NAMALWA (cell line): ENCODE measurements around the gene ZDHHC15.
"Not testable (repeated sequence)": the region's sequence is repeated elsewhere in the genome, so short reads cannot be mapped to it uniquely, and the experiment has no call there.

Source experiments
- DNase-seq: peaks from one replicate; pipeline ENCODE4 v3.0.0-alpha.2; 2015; ENCODE audit warnings: low spot score

The ZDHHC15 gene

GRCh38 chrX:75522565-75523431 lies at the start of gene ZDHHC15:
TSS of gene ZDHHC15 (minus strand) at chrX:75523037. CDS start at chrX:75523024, 13 bp downstream.
- DNase-seq, result no peak

GRCh38 chrX:75560544-75560943 lies 37.7 kb upstream of the ZDHHC15 start:
- not testable (repeated sequence) for DNase-seq

GRCh38 chrX:75547783-75548182 lies 24.9 kb upstream of the ZDHHC15 start:
- no peak for DNase-seq

- no peak for DNase-seq
Observed at GRCh38 chrX:75546724-75547511, 24.1 kb upstream of the ZDHHC15 start.

- no peak for DNase-seq
Observed at GRCh38 chrX:75544786-75545185, 21.9 kb upstream of the ZDHHC15 start.

GRCh38 chrX:75483933-75484332 lies 38.9 kb downstream of the ZDHHC15 start:
- no peak for DNase-seq

- DNase-seq, result not testable (repeated sequence)
Observed at GRCh38 chrX:75461780-75462179, 61.1 kb downstream of the ZDHHC15 start.

GRCh38 chrX:75421688-75422230 lies 101.1 kb downstream of the ZDHHC15 start:
- DNase-seq, result no peak

GRCh38 chrX:75407153-75407552 lies 115.7 kb downstream of the ZDHHC15 start:
- DNase-seq, result not testable (repeated sequence)

GRCh38 chrX:75390470-75390869 lies 132.4 kb downstream of the ZDHHC15 start:
- DNase-seq, result no peak

GRCh38 chrX:75369721-75370120 lies 153.1 kb downstream of the ZDHHC15 start:
- no peak for DNase-seq

GRCh38 chrX:75366861-75367260 lies 156.0 kb downstream of the ZDHHC15 start:
- no peak for DNase-seq

- DNase-seq, result peak; percentile 1
Observed at GRCh38 chrX:75365243-75365975, 157.4 kb downstream of the ZDHHC15 start.

- no peak for DNase-seq
Observed at GRCh38 chrX:75361788-75362187, 161.0 kb downstream of the ZDHHC15 start.

- not testable (repeated sequence) for DNase-seq
Observed at GRCh38 chrX:75348601-75349000, 174.2 kb downstream of the ZDHHC15 start.

- no peak for DNase-seq
Observed at GRCh38 chrX:75337525-75337924, 185.3 kb downstream of the ZDHHC15 start.

GRCh38 chrX:75335127-75335458 lies 187.7 kb downstream of the ZDHHC15 start:
- DNase-seq, result no peak

- not testable (repeated sequence) for DNase-seq
Observed at GRCh38 chrX:75334407-75335126, 188.3 kb downstream of the ZDHHC15 start.

GRCh38 chrX:75327607-75328006 lies 195.2 kb downstream of the ZDHHC15 start:
- DNase-seq, result no peak
